Natural killer cell (primary cell): ENCODE measurements around the gene C1orf105. TPM values are rescaled to one million over a fixed set of nuclear protein-coding genes. Genes with fewer than 3 reads are reported as not detected.
"Not testable (repeated sequence)": the region's sequence is repeated elsewhere in the genome, so short reads cannot be mapped to it uniquely, and the experiment has no call there.

ENCODE experiments used
- ATAC-seq, 3 donors: fragments of 150-1000 bp in 2 of 3; fragments of 200-7000 bp in 1 of 3; cut with Tn5 transposase; 1 replicate in 1 of 3; 2 replicates in 2 of 3; pipeline ENCODE4 v1.10.0; 2021; ENCODE audit warnings: mild to moderate bottlenecking in 2 of 3, moderate library complexity in 2 of 3
- DNase-seq, 2 donors: peaks; one replicate each; pipeline versions ENCODE4 v3.0.0 to v3.0.0-alpha.2; 2013 to 2021; ENCODE audit warnings: mixed read lengths in 1 of 2
- H3K27ac ChIP-seq: one replicate; pipeline ENCODE4 v1.5.1; 2013; ENCODE audit warnings: mild to moderate bottlenecking, low read length
- H3K27me3 ChIP-seq: one replicate; pipeline ENCODE4 v1.6.1; 2013; ENCODE audit warnings: low read length; ENCODE audit not compliant: control insufficient read depth, insufficient read depth
- H3K36me3 ChIP-seq: one replicate; pipeline ENCODE4 v1.6.1; 2013; ENCODE audit warnings: low read length; ENCODE audit not compliant: control insufficient read depth, insufficient read depth
- H3K4me1 ChIP-seq: one replicate; pipeline ENCODE4 v1.6.1; 2013; ENCODE audit warnings: low read length; ENCODE audit not compliant: control insufficient read depth, insufficient read depth
- H3K4me3 ChIP-seq: one replicate; pipeline ENCODE4 v1.5.1; 2013; ENCODE audit warnings: low read length
- H3K9me3 ChIP-seq: one replicate; pipeline ENCODE4 v1.6.1; 2013; ENCODE audit warnings: low read length; ENCODE audit not compliant: control insufficient read depth, insufficient read depth
- H3K27ac Mint-ChIP-seq, 2 donors: one replicate each; pipeline ENCODE4 v1.8.0; 2022; ENCODE audit warnings: mild to moderate bottlenecking in 2 of 2, mixed read lengths in 2 of 2, moderate library complexity in 1 of 2
- H3K27me3 Mint-ChIP-seq, 2 donors: one replicate each; pipeline ENCODE4 v1.8.0; 2022; ENCODE audit warnings: low read depth in 2 of 2, mixed read lengths in 2 of 2
- H3K36me3 Mint-ChIP-seq: one replicate; pipeline ENCODE4 v1.8.0; 2022; ENCODE audit warnings: mixed read lengths
- H3K4me1 Mint-ChIP-seq, 2 donors: one replicate each; pipeline ENCODE4 v1.8.0; 2022; ENCODE audit warnings: mixed read lengths in 2 of 2
- H3K4me3 Mint-ChIP-seq: one replicate; pipeline ENCODE4 v1.8.0; 2022; ENCODE audit warnings: mild to moderate bottlenecking, moderate library complexity, mixed read lengths
- H3K9me3 Mint-ChIP-seq, 2 donors: one replicate each; pipeline ENCODE4 v1.8.0; 2022; ENCODE audit warnings: mixed read lengths in 2 of 2
- CTCF ChIP-seq: fragments of 200-600 bp; IDR thresholded peaks from one replicate; pipeline ENCODE4 v1.8.0; 2022; ENCODE audit warnings: antibody characterized with exemption
- whole genome bisulfite sequencing: methylation state at CpG from one replicate; pipeline ENCODE4 v1.1.7; 2013; ENCODE audit warnings: missing lambda C conversion rate; ENCODE audit not compliant: insufficient coverage; 5-methylcytosine and 5-hydroxymethylcytosine counted together
- intact Hi-C: fragments of 100-400 bp; cut with micrococcal nuclease; formaldehyde crosslinking; loops from one replicate; pipeline ENCODE4 v1.14.2; 2022
- total RNA-seq, 4 donors: library from RNA; stranded (reverse); fragments of 120-200 nt in 1 of 4; gene quantifications; one replicate each; pipeline versions ENCODE4 v1.2.3 to v1.2.4, GENCODE V29; 2013 to 2022

Gene C1orf105
- total RNA-seq: not detected
- not detected for total RNA-seq (2013)

GRCh38 chr1:172420385-172420784 lies at the start of gene C1orf105:
Gene C1orf105 (plus strand): TSS chr1:172420685. CDS start chr1:172420886, 201 bp downstream.
- intact Hi-C loops: no loop called here
- Mint-ChIP-seq H3K27ac (no peak within 1 kb of the TSS), H3K9me3 (no peaks in the 10 kb centered on the region), H3K4me1 (no peaks in the 10 kb centered on the region), H3K4me3 (no peak within 1 kb of the TSS), H3K36me3 (no peaks in the 10 kb centered on the region), H3K27me3 (no peaks in the 10 kb centered on the region)
- ATAC-seq (no peak), DNase-seq (no peak)
- Histone ChIP-seq H3K36me3 (no peaks in the 10 kb centered on the region), H3K27me3 (no peaks in the 10 kb centered on the region), H3K9me3 (no peaks in the 10 kb centered on the region), H3K27ac (no peak within 1 kb of the TSS), H3K4me1 (no peaks in the 10 kb centered on the region), H3K4me3 (no peak within 1 kb of the TSS)
- TF ChIP-seq CTCF: no peak
- WGBS: no CpG with 5 or more reads among the region's 1 CpG

- H3K9me3 Mint-ChIP-seq, H3K4me1 Mint-ChIP-seq, H3K4me3 ChIP-seq, DNase-seq, H3K27me3 ChIP-seq, H3K27me3 Mint-ChIP-seq, H3K36me3 ChIP-seq, H3K9me3 ChIP-seq, intact Hi-C loops, H3K4me1 ChIP-seq, H3K4me3 Mint-ChIP-seq, H3K27ac Mint-ChIP-seq, H3K27ac ChIP-seq, ATAC-seq: not testable (repeated sequence)
- WGBS: 100% methylated on average over 1 of the region's 3 CpGs
- H3K36me3 Mint-ChIP-seq: peaks cover 13% of the 10 kb centered on the region
These were observed 48.8 kb upstream of the C1orf105 start for GRCh38 chr1:172371646-172372045.

GRCh38 chr1:172373864-172374263 lies 46.6 kb upstream of the C1orf105 start:
- ATAC-seq (no peak), DNase-seq (no peak)
- TF ChIP-seq CTCF: no peak
- Histone ChIP-seq H3K4me3 (no peak overlapping the region), H3K27me3 (no peaks in the 10 kb centered on the region), H3K27ac (no peak overlapping the region), H3K9me3 (no peaks in the 10 kb centered on the region), H3K4me1 (no peaks in the 10 kb centered on the region), H3K36me3 (no peaks in the 10 kb centered on the region)
- Mint-ChIP-seq H3K36me3 (no peaks in the 10 kb centered on the region), H3K27ac (no peak overlapping the region), H3K4me1 (peaks cover 5 to 9% of the 10 kb centered on the region in 2 donors), H3K4me3 (no peak overlapping the region), H3K9me3 (no peaks in the 10 kb centered on the region), H3K27me3 (no peaks in the 10 kb centered on the region)
- intact Hi-C loops: no loop called here
- 17% methylated on average over 1 of the region's 1 CpG for WGBS

- H3K27ac ChIP-seq: no peak overlapping the region
- DNase-seq (no peak), ATAC-seq (no peak)
- H3K27me3 Mint-ChIP-seq: no peaks in the 10 kb centered on the region
- H3K4me3 Mint-ChIP-seq: no peak overlapping the region
- H3K36me3 Mint-ChIP-seq: no peaks in the 10 kb centered on the region
- no peak overlapping the region for H3K4me3 ChIP-seq
- H3K4me1 Mint-ChIP-seq: peaks cover 6 to 14% of the 10 kb centered on the region in 2 donors
- no peaks in the 10 kb centered on the region for H3K4me1 ChIP-seq
- intact Hi-C loops: no loop called here
- WGBS: 70% methylated on average over 2 of the region's 2 CpGs
- H3K9me3 ChIP-seq: no peaks in the 10 kb centered on the region
- TF ChIP-seq CTCF: no peak
- no peaks in the 10 kb centered on the region for H3K36me3 ChIP-seq
- no peaks in the 10 kb centered on the region for H3K9me3 Mint-ChIP-seq
- no peak overlapping the region for H3K27ac Mint-ChIP-seq
- H3K27me3 ChIP-seq: no peaks in the 10 kb centered on the region
These were observed 45.3 kb upstream of the C1orf105 start for GRCh38 chr1:172375211-172375631.
